Prostate gland (tissue), 2 donors: ENCODE results near the gene MPV17L2. TPM values are rescaled to one million over a fixed set of nuclear protein-coding genes. Genes with fewer than 3 reads are reported as not detected.
A peak's percentile ranks its signal among the peaks of the same experiment; 100 is the strongest.
"Not testable (repeated sequence)": the region's sequence is repeated elsewhere in the genome, so short reads cannot be mapped to it uniquely, and the experiment has no call there.

Source experiments
- DNase-seq: peaks from one replicate; pipeline ENCODE4 v3.0.0-alpha.2; 2019; ENCODE audit warnings: low spot score
- H3K27ac ChIP-seq, 2 donors: fragments of 200-600 bp; sonication (generic); 2 replicates each; pipeline ENCODE4 v1.5.1; 2017 to 2019
- H3K27me3 ChIP-seq: fragments of 200-600 bp; sonication (generic); replicated peaks from 2 replicates; pipeline ENCODE4 v1.5.1; 2019; ENCODE audit not compliant: insufficient read depth
- H3K36me3 ChIP-seq, 2 donors: fragments of 200-600 bp; sonication (generic); 1 replicate in 1 of 2; 2 replicates in 1 of 2; pipeline versions ENCODE4 v1.5.1 to v1.8.1; 2017 to 2019
- H3K4me1 ChIP-seq: fragments of 200-600 bp; sonication (generic); replicated peaks from 2 replicates; pipeline ENCODE4 v1.5.1; 2019
- H3K4me3 ChIP-seq, 2 donors: fragments of 200-600 bp; sonication (generic); 2 replicates each; pipeline ENCODE4 v1.5.1; 2017 to 2019
- H3K9me3 ChIP-seq: fragments of 200-600 bp; sonication (generic); 2 replicates; pipeline ENCODE4 v1.5.1; 2017
- CTCF ChIP-seq, 4 experiments: fragments of 200-600 bp in 2 of 4; fragments of 450-650 bp in 2 of 4; sonication (generic) in 2 of 4; IDR thresholded peaks; 1 replicate in 3 of 4; 2 replicates in 1 of 4; pipeline ENCODE4 v1.5.1; 2016 to 2019; ENCODE audit warnings: antibody characterized with exemption in 4 of 4, mild to moderate bottlenecking in 2 of 4, moderate library complexity in 2 of 4
- POLR2A ChIP-seq: fragments of 450-650 bp; IDR thresholded peaks from one replicate; pipeline ENCODE4 v1.6.1; 2016; ENCODE audit warnings: antibody characterized with exemption, mild to moderate bottlenecking
- POLR2AphosphoS5 ChIP-seq: sonication (generic); formaldehyde crosslinking; IDR thresholded peaks from one replicate; pipeline ENCODE4 v1.6.1; 2017; ENCODE audit warnings: antibody characterized with exemption
- WGBS: methylation state at CpG from one replicate; pipeline ENCODE4 v1.1.5; 2018; 5-methylcytosine and 5-hydroxymethylcytosine counted together
- intact Hi-C: fragments of 100-400 bp; cut with DNase I; formaldehyde crosslinking; loops from one replicate; pipeline ENCODE4 v1.14.2; 2022
- total RNA-seq, 2 donors: library from RNA; depleted of rRNA; stranded (reverse); fragments of >200 nt; gene quantifications; one replicate each; pipeline ENCODE4 v1.1.0, GENCODE V29; 2016

The MPV17L2 gene
- total RNA-seq, 2 donors from 2014 or later = 8.5 to 21.1 TPM

- TF ChIP-seq POLR2AphosphoS5 (no peak), CTCF (IDR thresholded peaks at IDR 0.05) (no peak), POLR2A (no peak)
- WGBS = 1% methylated on average over 22 of the region's 22 CpGs
- no peak for DNase-seq
- Histone ChIP-seq H3K4me1 (peaks cover 5% of the 10 kb centered on the region), H3K4me3 (peak overlapping the region; percentile 40 to 49), H3K36me3 (no peaks in the 10 kb centered on the region), H3K27ac (peak overlapping the region; percentile 95 to 96), H3K27me3 (no peaks in the 10 kb centered on the region), H3K9me3 (no peaks in the 10 kb centered on the region)
- intact Hi-C loops = loop anchor here (5.0 to 10.0 kb wide), 2 partner anchors 118 to 210 kb away; partner anchors contain the start of genes LSM4 and SSBP4
Observed at GRCh38 chr19:18204394-18205199, 11.6 kb downstream of the MPV17L2 start.

- DNase-seq = peak; percentile 67
- Histone ChIP-seq H3K4me3 (peak overlapping the region; percentile 40 to 49), H3K9me3 (no peaks in the 10 kb centered on the region), H3K27me3 (no peaks in the 10 kb centered on the region), H3K4me1 (peaks cover 5% of the 10 kb centered on the region), H3K27ac (peak overlapping the region; percentile 95 to 96), H3K36me3 (no peaks in the 10 kb centered on the region)
- WGBS = 22% methylated on average over 36 of the region's 36 CpGs
- TF ChIP-seq CTCF (IDR thresholded peaks at IDR 0.05) (no peak), POLR2AphosphoS5 (peak; percentile 73), POLR2A (peak; percentile 62)
- intact Hi-C loops = loop anchor here (10.0 kb wide), 1 partner anchor 209 kb away; the partner anchor contains the start of gene SSBP4
Observed at GRCh38 chr19:18205200-18205892, 12.3 kb downstream of the MPV17L2 start.

GRCh38 chr19:18206018-18206417 lies 13.0 kb downstream of the MPV17L2 start:
- WGBS = 94% methylated on average over 12 of the region's 12 CpGs
- TF ChIP-seq CTCF (IDR thresholded peaks at IDR 0.05) = no peak
- no peak for TF ChIP-seq POLR2AphosphoS5
- no peak for TF ChIP-seq POLR2A
- peak overlapping the region in 1 of 2 donors; percentile 95 for H3K27ac ChIP-seq
- no peak overlapping the region for H3K4me3 ChIP-seq
- DNase-seq = no peak
- no peaks in the 10 kb centered on the region for H3K27me3 ChIP-seq
- H3K36me3 ChIP-seq = no peaks in the 10 kb centered on the region
- H3K9me3 ChIP-seq = no peaks in the 10 kb centered on the region
- intact Hi-C loops = loop anchor here (10.0 kb wide), 1 partner anchor 209 kb away; the partner anchor contains the start of gene SSBP4
- peaks cover 5% of the 10 kb centered on the region for H3K4me1 ChIP-seq

GRCh38 chr19:18208098-18208951 lies 15.3 kb downstream of the MPV17L2 start:
- DNase-seq = no peak
- Histone ChIP-seq H3K4me3 (no peak overlapping the region), H3K9me3 (no peaks in the 10 kb centered on the region), H3K27me3 (no peaks in the 10 kb centered on the region), H3K27ac (no peak overlapping the region), H3K4me1 (no peaks in the 10 kb centered on the region), H3K36me3 (no peaks in the 10 kb centered on the region)
- TF ChIP-seq CTCF (IDR thresholded peaks at IDR 0.05) (peak; percentile 15 to 48 (median 26)), POLR2AphosphoS5 (no peak)
- WGBS = 15% methylated on average over 30 of the region's 32 CpGs
- intact Hi-C loops = loop anchor here (2.0 to 10.0 kb wide), 2 partner anchors 40 to 206 kb away; partner anchors contain the start of gene SSBP4

GRCh38 chr19:18209912-18210311 lies 16.9 kb downstream of the MPV17L2 start:
- 87% methylated on average over 5 of the region's 5 CpGs for WGBS
- not testable (repeated sequence) for H3K27ac ChIP-seq, H3K4me3 ChIP-seq, DNase-seq, H3K36me3 ChIP-seq, H3K27me3 ChIP-seq, H3K4me1 ChIP-seq, H3K9me3 ChIP-seq
- intact Hi-C loops = loop anchor here (2.0 to 10.0 kb wide), 2 partner anchors 39 to 205 kb away; partner anchors contain the start of gene SSBP4
